22Rv1 (cell line): ENCODE data around the gene NEK10.

ENCODE experiments used
- H3K27ac ChIP-seq: fragments of 450-650 bp; 2 replicates; pipeline ENCODE4 v1.5.1; 2017
- CTCF ChIP-seq: fragments of 450-650 bp; IDR thresholded peaks from 2 replicates; pipeline ENCODE4 v1.5.1; 2017; ENCODE audit warnings: mild to moderate bottlenecking
- ZFX ChIP-seq: fragments of 450-650 bp; IDR thresholded peaks from 2 replicates; pipeline ENCODE4 v1.6.1; 2017; ENCODE audit warnings: antibody characterized with exemption, borderline replicate concordance

The NEK10 gene

GRCh38 chr3:27095553-27096222 is 273.5 kb downstream of the NEK10 start:
- TF ChIP-seq ZFX (no peak), CTCF (no peak)
- H3K27ac ChIP-seq: no peak overlapping the region

- TF ChIP-seq ZFX (no peak), CTCF (no peak)
- H3K27ac ChIP-seq: no peak overlapping the region
Observed at GRCh38 chr3:27094721-27095120, 274.5 kb downstream of the NEK10 start.

- H3K27ac ChIP-seq: no peak overlapping the region
Observed at GRCh38 chr3:27093771-27094170, 275.4 kb downstream of the NEK10 start.

GRCh38 chr3:27090275-27091041 is 278.7 kb downstream of the NEK10 start:
- no peak for TF ChIP-seq ZFX
- no peak overlapping the region for H3K27ac ChIP-seq

More at GRCh38 chr3:27093771-27094170, 275.4 kb downstream of the NEK10 start:
- TF ChIP-seq ZFX: no peak
- TF ChIP-seq CTCF: no peak

- TF ChIP-seq ZFX: no peak
- no peak for TF ChIP-seq CTCF
- H3K27ac ChIP-seq: no peak overlapping the region
Observed at GRCh38 chr3:27089645-27090044, 279.5 kb downstream of the NEK10 start.

- no peak for TF ChIP-seq CTCF
- TF ChIP-seq ZFX: no peak
Observed at GRCh38 chr3:27089068-27089467, 280.1 kb downstream of the NEK10 start.

GRCh38 chr3:27085829-27086730 is 283.1 kb downstream of the NEK10 start:
- no peak overlapping the region for H3K27ac ChIP-seq
- TF ChIP-seq ZFX (no peak), CTCF (no peak)

More at GRCh38 chr3:27089068-27089467, 280.1 kb downstream of the NEK10 start:
- no peak overlapping the region for H3K27ac ChIP-seq
